HepG2 (cell line): Measurements from ENCODE around the gene TMEM267. TPM values are rescaled to one million over a fixed set of nuclear protein-coding genes. Genes with fewer than 3 reads are reported as not detected.

Experiments used
- AFF4 ChIP-seq: sonication (generic); formaldehyde crosslinking; IDR thresholded peaks from 2 replicates; pipeline ENCODE4 v1.4.0; 2020; ENCODE audit warnings: missing genetic modification reagents
- ARID2 ChIP-seq: sonication (generic); formaldehyde crosslinking; IDR thresholded peaks from 2 replicates; pipeline ENCODE4 v1.8.1; 2022; ENCODE audit warnings: mild to moderate bottlenecking, missing genetic modification reagents, borderline replicate concordance
- HNF1B ChIP-seq: sonication (generic); formaldehyde crosslinking; IDR thresholded peaks from 2 replicates; pipeline ENCODE4 v1.5.1; 2020; ENCODE audit warnings: mild to moderate bottlenecking, moderate library complexity, missing genetic modification reagents
- NONO ChIP-seq, 2 experiments: fragments of 450-650 bp in 1 of 2; sonication (generic) in 1 of 2; formaldehyde crosslinking in 1 of 2; IDR thresholded peaks in 1 of 2; conservative IDR thresholded peaks in 1 of 2; 2 replicates each; pipeline versions ENCODE4 v1.6.1 to v1.8.0; 2017 to 2022; ENCODE audit warnings: mild to moderate bottlenecking in 1 of 2, missing genetic modification reagents in 1 of 2, moderate library complexity in 1 of 2
- PCBP1 ChIP-seq: fragments of 200-400 bp; formaldehyde crosslinking; IDR thresholded peaks from 2 replicates; pipeline ENCODE4 v1.6.1; 2017; ENCODE audit warnings: mild to moderate bottlenecking, low read depth, low read length, borderline replicate concordance
- SATB2 ChIP-seq: sonication (generic); formaldehyde crosslinking; IDR thresholded peaks from 2 replicates; pipeline ENCODE4 v1.5.0; 2020; ENCODE audit warnings: missing genetic modification reagents
- SNAI1 ChIP-seq: sonication (generic); formaldehyde crosslinking; IDR thresholded peaks from 2 replicates; pipeline ENCODE4 v1.5.0; 2020; ENCODE audit warnings: mild to moderate bottlenecking, missing genetic modification reagents, borderline replicate concordance
- U2AF1 ChIP-seq: fragments of 200-400 bp; formaldehyde crosslinking; optimal IDR thresholded peaks from 2 replicates; pipeline ENCODE3; 2017; ENCODE audit warnings: mild to moderate bottlenecking, low read depth, low read length
- ZFX ChIP-seq: sonication (generic); formaldehyde crosslinking; IDR thresholded peaks from 2 replicates; pipeline ENCODE4 v1.4.0; 2020; ENCODE audit warnings: mild to moderate bottlenecking, low read depth, missing genetic modification reagents, moderate library complexity
- ZNF430 ChIP-seq: sonication (generic); formaldehyde crosslinking; IDR thresholded peaks from 2 replicates; pipeline ENCODE4 v1.9.0; 2021; ENCODE audit warnings: mild to moderate bottlenecking, missing genetic modification reagents
- polyA plus RNA-seq, 8 experiments: library from polyadenylated mRNA; depleted of rRNA in 3 of 8; stranded (reverse) in 7 of 8; unstranded in 1 of 8; fragments of >200 nt; fragmentation: Illumina TruSeq in 4 of 8; extraction: Trizol in 4 of 8; gene quantifications; 2 replicates each; pipeline versions ENCODE4 v1.2.1 to v1.2.3, GENCODE V29; 2011 to 2016; ENCODE audit warnings: low read depth in 4 of 8, missing spikeins in 1 of 8, mixed read lengths in 1 of 8; ENCODE audit not compliant: insufficient read depth in 1 of 8
- total RNA-seq, 5 experiments: library from RNA; depleted of rRNA; stranded (reverse); fragments of >200 nt; fragmentation: Illumina TruSeq; extraction: Trizol; gene quantifications; 2 replicates each; pipeline ENCODE4 v1.2.3, GENCODE V29; 2016; ENCODE audit warnings: low read depth in 1 of 5
- TF ChIP-seq, protein P1 (sequence below): sonication (generic); formaldehyde crosslinking; IDR thresholded peaks from 2 replicates; pipeline ENCODE4 v1.4.0; 2020; ENCODE audit warnings: missing genetic modification reagents

TMEM267 gene
- total and polyA plus RNA-seq, 2 of the 13 experiments (the other 11 are each of a cell fraction or from before 2014, with no cell fraction given): 8.9 to 12.6 TPM

DNA sequence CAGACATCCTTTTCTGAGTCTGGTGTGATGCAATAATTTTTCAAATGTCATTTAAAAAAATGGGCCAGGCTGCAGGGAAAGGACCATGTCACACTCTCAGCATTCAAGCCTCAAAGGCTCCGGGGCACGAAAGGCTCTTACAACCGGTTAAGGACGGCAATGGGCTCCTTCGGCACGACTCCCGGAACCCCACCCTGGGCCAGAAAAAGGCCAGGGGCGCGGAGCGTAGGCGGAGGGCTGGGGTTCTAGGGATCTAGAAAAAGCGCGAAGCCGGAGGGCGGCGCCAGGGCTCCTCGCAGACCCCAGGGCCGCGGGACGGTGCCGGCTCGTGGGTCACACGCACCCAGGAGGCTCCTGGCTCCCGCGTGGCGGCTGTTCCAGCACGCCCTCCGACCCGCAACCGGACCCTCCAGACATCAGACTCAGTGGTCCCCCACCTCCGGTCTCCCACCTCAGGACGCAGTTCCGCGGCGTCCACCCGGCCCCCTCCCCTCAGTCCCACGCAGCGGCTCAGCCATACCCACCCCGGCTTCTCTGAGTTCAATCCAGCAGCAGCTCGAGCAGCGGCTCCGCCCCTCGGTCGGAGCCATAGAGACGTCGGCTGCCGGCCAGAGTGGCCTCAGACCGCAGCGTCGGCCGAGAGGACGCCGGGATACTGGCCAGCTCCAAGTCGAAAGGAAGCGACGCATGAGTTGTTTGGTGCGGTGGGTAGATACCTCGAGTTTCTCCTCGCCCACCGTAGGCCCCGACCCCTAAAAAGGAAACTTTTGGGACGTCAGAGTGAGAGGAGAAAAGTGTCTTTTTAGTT is at the start of gene TMEM267 (continued):
- TF ChIP-seq AFF4 (CRISPR knock-in tag) (no peak), ARID2 (CRISPR knock-in tag) (no peak), U2AF1 (peak; percentile 86), PCBP1 (0 out of 2 replicates have a peak, but pooled peaks have one; percentile 63), SNAI1 (CRISPR knock-in tag) (peak; percentile 82), ZFX (CRISPR knock-in tag) (peak; percentile 92), ZNF430 (CRISPR knock-in tag) (peak; percentile 86), NONO (IDR thresholded peaks at IDR 0.05) (no peak), NONO (CRISPR knock-in tag; conservative IDR thresholded peaks at IDR 0.05) (peak; percentile 89), HNF1B (no peak; the same call in none of the 2 replicates), SATB2 (CRISPR knock-in tag) (no peak)
- TF ChIP-seq, protein P1, sequence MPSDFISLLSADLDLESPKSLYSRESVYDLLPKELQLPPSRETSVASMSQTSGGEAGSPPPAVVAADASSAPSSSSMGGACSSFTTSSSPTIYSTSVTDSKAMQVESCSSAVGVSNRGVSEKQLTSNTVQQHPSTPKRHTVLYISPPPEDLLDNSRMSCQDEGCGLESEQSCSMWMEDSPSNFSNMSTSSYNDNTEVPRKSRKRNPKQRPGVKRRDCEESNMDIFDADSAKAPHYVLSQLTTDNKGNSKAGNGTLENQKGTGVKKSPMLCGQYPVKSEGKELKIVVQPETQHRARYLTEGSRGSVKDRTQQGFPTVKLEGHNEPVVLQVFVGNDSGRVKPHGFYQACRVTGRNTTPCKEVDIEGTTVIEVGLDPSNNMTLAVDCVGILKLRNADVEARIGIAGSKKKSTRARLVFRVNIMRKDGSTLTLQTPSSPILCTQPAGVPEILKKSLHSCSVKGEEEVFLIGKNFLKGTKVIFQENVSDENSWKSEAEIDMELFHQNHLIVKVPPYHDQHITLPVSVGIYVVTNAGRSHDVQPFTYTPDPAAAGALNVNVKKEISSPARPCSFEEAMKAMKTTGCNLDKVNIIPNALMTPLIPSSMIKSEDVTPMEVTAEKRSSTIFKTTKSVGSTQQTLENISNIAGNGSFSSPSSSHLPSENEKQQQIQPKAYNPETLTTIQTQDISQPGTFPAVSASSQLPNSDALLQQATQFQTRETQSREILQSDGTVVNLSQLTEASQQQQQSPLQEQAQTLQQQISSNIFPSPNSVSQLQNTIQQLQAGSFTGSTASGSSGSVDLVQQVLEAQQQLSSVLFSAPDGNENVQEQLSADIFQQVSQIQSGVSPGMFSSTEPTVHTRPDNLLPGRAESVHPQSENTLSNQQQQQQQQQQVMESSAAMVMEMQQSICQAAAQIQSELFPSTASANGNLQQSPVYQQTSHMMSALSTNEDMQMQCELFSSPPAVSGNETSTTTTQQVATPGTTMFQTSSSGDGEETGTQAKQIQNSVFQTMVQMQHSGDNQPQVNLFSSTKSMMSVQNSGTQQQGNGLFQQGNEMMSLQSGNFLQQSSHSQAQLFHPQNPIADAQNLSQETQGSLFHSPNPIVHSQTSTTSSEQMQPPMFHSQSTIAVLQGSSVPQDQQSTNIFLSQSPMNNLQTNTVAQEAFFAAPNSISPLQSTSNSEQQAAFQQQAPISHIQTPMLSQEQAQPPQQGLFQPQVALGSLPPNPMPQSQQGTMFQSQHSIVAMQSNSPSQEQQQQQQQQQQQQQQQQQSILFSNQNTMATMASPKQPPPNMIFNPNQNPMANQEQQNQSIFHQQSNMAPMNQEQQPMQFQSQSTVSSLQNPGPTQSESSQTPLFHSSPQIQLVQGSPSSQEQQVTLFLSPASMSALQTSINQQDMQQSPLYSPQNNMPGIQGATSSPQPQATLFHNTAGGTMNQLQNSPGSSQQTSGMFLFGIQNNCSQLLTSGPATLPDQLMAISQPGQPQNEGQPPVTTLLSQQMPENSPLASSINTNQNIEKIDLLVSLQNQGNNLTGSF (CRISPR knock-in tag): peak; percentile 23; the same call in 1 of the 2 replicates
